Right lobe of liver (tissue), 6 donors: ENCODE results near the gene CIC. TPM values are rescaled to one million over a fixed set of nuclear protein-coding genes. Genes with fewer than 3 reads are reported as not detected.
A peak's percentile ranks its signal among the peaks of the same experiment; 100 is the strongest.

Source experiments
- ATAC-seq, 4 donors: fragments of 200-7000 bp; cut with Tn5 transposase; one replicate each; pipeline ENCODE4 v1.9.1; 2020; ENCODE audit warnings: mild to moderate bottlenecking in 4 of 4, moderate library complexity in 4 of 4
- DNase-seq, 3 donors: peaks; one replicate each; pipeline ENCODE4 v3.0.0-alpha.2; 2020
- H3K27ac ChIP-seq, 3 donors: fragments of 200-600 bp; one replicate each; pipeline ENCODE4 v1.8.0; 2022
- H3K27me3 ChIP-seq, 2 donors: fragments of 200-600 bp; one replicate each; pipeline ENCODE4 v1.8.0; 2022
- H3K36me3 ChIP-seq, 4 donors: fragments of 200-600 bp; sonication (generic) in 1 of 4; one replicate each; pipeline versions ENCODE4 v1.5.1 to v1.8.0; 2017 to 2022; ENCODE audit warnings: control low read depth in 1 of 4
- H3K4me1 ChIP-seq, 4 donors: fragments of 200-600 bp; sonication (generic) in 1 of 4; one replicate each; pipeline versions ENCODE4 v1.5.1 to v1.8.0; 2017 to 2022; ENCODE audit warnings: control low read depth in 1 of 4
- H3K4me3 ChIP-seq, 3 donors: fragments of 200-600 bp; one replicate each; pipeline ENCODE4 v1.8.0; 2022
- H3K9me3 ChIP-seq, 4 donors: fragments of 200-600 bp; sonication (generic) in 1 of 4; one replicate each; pipeline versions ENCODE4 v1.5.1 to v1.8.0; 2017 to 2022; ENCODE audit warnings: control low read depth in 1 of 4
- POLR2A ChIP-seq: fragments of 450-650 bp; IDR thresholded peaks from one replicate; pipeline ENCODE4 v1.6.1; 2017; ENCODE audit warnings: antibody characterized with exemption, mild to moderate bottlenecking
- WGBS: methylation state at CpG from one replicate; pipeline ENCODE4 v1.1.6; 2018; ENCODE audit warnings: low coverage, low lambda C conversion rate; ENCODE audit not compliant: insufficient coverage; ENCODE audit errors: missing lambda C conversion rate; 5-methylcytosine and 5-hydroxymethylcytosine counted together
- intact Hi-C, 2 donors: fragments of 100-400 bp; cut with DNase I; formaldehyde crosslinking; loops; one replicate each; pipeline versions ENCODE4 v1.11.2 to v1.14.1; 2022
- total RNA-seq, 6 experiments: library from RNA; depleted of rRNA in 2 of 6; stranded (reverse); fragments of >200 nt in 2 of 6; fragmentation: NEBNext Ultra II Directional in 3 of 6; extraction: Animal tissue kit (Norgen Biotek cat#: 25700) in 3 of 6; gene quantifications; one replicate each; pipeline versions ENCODE4 v1.1.0 to v1.2.4, GENCODE V29; 2016 to 2023
- TF ChIP-seq, protein P1 (sequence below), 4 donors: fragments of 200-600 bp in 3 of 4; fragments of 450-650 bp in 1 of 4; IDR thresholded peaks; one replicate each; pipeline versions ENCODE4 v1.5.1 to v1.8.0; 2016 to 2022; ENCODE audit warnings: antibody characterized with exemption in 4 of 4, mild to moderate bottlenecking in 2 of 4
- donor health status: DM: no; HTN: yes; CAD: no.
- donor health status: DM: no; HTN: no; CAD: no.
- donor health status: DM: no; HTN: no; CAD: no.
- donor health status: DM: no; HTN: yes; CAD: no.
- donor health status: DM: no; HTN: yes; CAD: no.

CIC gene
- total RNA-seq, 6 experiments from 2014 or later, result 19.9 to 53.6 (median 35.2) TPM

DNA sequence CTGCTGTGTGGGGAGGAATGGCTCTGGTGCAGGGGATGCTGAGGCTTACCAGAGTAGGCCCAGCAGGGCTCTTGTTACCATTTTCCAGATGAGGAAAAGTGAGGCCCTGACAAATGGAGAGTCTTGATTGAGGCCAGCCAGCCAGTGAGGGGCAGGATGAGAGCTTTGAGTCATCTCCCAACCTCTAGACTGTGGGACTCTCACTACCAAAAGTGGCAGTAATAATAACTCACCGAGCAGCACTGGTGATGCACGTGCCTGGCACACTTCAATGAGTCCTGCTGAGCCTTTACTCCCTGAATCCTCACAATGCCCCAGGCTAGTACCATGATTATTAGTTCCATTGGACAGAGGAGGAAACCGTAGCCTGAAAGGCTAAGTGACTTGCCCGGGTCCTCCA lies 7.8 kb downstream of the CIC start:
- Histone ChIP-seq H3K27ac (no peak overlapping the region), H3K4me3 (no peak overlapping the region), H3K27me3 (no peaks in the 10 kb centered on the region), H3K4me1 (peaks cover 0 to 37% (median 19%) of the 10 kb centered on the region in 4 donors), H3K9me3 (no peaks in the 10 kb centered on the region), H3K36me3 (peaks cover 0 to 25% (median 8%) of the 10 kb centered on the region in 4 donors)
- 71% methylated on average over 1 of the region's 4 CpGs for WGBS
- ATAC-seq (no peak), DNase-seq (no peak)
- no peak for TF ChIP-seq POLR2A
- TF ChIP-seq, protein P1, sequence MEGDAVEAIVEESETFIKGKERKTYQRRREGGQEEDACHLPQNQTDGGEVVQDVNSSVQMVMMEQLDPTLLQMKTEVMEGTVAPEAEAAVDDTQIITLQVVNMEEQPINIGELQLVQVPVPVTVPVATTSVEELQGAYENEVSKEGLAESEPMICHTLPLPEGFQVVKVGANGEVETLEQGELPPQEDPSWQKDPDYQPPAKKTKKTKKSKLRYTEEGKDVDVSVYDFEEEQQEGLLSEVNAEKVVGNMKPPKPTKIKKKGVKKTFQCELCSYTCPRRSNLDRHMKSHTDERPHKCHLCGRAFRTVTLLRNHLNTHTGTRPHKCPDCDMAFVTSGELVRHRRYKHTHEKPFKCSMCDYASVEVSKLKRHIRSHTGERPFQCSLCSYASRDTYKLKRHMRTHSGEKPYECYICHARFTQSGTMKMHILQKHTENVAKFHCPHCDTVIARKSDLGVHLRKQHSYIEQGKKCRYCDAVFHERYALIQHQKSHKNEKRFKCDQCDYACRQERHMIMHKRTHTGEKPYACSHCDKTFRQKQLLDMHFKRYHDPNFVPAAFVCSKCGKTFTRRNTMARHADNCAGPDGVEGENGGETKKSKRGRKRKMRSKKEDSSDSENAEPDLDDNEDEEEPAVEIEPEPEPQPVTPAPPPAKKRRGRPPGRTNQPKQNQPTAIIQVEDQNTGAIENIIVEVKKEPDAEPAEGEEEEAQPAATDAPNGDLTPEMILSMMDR (IDR thresholded peaks at IDR 0.05), result no peak
- intact Hi-C loops, result no loop called here

DNA sequence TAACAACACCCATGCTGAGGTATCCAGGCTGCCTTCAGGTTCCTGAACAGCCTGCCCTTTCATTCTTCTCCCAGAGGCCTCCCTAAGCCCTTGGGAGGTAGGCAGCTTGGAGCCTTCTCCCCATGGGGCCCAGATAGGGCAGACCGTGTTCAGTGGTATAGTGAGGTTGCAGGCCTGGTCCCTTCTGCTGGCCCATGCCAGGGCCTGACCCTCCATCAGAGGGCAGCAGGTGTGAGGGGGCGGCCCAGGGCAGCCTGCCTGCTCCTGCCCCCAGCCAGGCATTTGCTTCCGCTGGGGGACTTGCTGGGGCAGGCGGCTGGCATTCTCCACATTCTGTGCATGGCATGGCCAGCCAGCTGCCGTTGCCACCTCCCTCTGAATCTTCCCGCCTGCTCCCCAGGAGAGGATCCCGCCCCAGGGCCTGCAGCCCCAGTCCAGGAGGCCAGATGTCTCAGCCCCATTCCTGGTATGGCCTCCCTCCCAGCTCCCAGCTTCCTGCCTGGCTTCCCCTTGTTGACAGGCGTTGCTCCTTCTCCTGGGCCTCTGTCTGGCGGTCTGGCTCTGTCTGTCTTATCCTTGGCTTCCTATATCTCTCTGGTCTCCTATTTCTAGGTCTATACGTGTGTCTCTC lies 8.9 kb downstream of the CIC start:
- Histone ChIP-seq H3K4me3 (no peak overlapping the region), H3K4me1 (peaks cover 0 to 42% (median 19%) of the 10 kb centered on the region in 4 donors), H3K27ac (peak overlapping the region; percentile 33 to 47 (median 36)), H3K9me3 (no peaks in the 10 kb centered on the region), H3K27me3 (no peaks in the 10 kb centered on the region), H3K36me3 (peaks cover 0 to 15% (median 5%) of the 10 kb centered on the region in 4 donors)
- ATAC-seq (peak in 1 of 4 donors; percentile 0), DNase-seq (peak in 2 of 3 donors; percentile 35 to 61)
- WGBS, result 33% methylated on average over 5 of the region's 10 CpGs
- TF ChIP-seq, protein P1 (IDR thresholded peaks at IDR 0.05), result no peak
- TF ChIP-seq POLR2A, result no peak
- intact Hi-C loops, result no loop called here

DNA sequence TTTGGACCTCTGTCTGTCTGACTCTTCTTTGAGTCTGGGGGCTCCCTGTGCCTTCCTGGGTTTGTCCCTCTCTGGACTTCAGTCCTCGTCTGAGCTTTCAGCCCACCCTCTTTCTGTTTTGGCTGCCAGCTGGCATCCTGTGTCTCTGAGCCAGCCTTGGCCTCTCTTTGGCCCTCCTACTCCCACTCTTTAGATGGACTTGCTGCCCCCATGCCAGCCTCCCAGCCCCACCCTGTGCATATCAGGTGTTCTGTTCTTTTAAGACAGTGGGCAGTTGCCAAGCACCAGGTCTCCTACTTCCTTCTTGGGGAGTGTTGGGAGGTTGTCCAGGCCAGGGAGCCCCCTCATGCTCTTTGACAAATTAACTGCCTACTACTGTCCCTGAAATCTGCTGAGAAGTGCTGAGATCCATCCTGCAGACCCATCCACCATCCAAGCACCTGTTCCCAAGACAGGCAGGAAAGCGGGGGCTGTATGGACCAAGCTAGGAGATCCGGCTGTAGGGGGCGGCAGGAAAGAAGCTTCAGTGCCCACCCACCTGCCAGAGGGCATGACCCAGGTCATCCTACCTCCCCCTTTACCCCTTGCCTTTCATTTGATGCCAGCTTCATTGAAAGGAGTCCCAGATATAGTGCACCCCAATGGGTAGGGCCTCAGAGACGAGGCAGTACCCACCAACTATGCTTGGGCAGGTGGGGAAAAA lies 9.6 kb downstream of the CIC start:
- TF ChIP-seq, protein P1 (IDR thresholded peaks at IDR 0.05), result no peak
- TF ChIP-seq POLR2A, result no peak
- no peak for ATAC-seq
- WGBS, result 13% methylated on average over 1 of the region's 5 CpGs
- H3K36me3 ChIP-seq, result peaks cover 0 to 10% (median 1%) of the 10 kb centered on the region in 4 donors
- no peak overlapping the region for H3K4me3 ChIP-seq
- DNase-seq, result peak in 1 of 3 donors; percentile 32
- H3K9me3 ChIP-seq, result no peaks in the 10 kb centered on the region
- H3K27ac ChIP-seq, result peak overlapping the region; percentile 36 to 78 (median 47)
- no peaks in the 10 kb centered on the region for H3K27me3 ChIP-seq
- intact Hi-C loops, result no loop called here
- H3K4me1 ChIP-seq, result peaks cover 0 to 46% (median 19%) of the 10 kb centered on the region in 4 donors

DNA sequence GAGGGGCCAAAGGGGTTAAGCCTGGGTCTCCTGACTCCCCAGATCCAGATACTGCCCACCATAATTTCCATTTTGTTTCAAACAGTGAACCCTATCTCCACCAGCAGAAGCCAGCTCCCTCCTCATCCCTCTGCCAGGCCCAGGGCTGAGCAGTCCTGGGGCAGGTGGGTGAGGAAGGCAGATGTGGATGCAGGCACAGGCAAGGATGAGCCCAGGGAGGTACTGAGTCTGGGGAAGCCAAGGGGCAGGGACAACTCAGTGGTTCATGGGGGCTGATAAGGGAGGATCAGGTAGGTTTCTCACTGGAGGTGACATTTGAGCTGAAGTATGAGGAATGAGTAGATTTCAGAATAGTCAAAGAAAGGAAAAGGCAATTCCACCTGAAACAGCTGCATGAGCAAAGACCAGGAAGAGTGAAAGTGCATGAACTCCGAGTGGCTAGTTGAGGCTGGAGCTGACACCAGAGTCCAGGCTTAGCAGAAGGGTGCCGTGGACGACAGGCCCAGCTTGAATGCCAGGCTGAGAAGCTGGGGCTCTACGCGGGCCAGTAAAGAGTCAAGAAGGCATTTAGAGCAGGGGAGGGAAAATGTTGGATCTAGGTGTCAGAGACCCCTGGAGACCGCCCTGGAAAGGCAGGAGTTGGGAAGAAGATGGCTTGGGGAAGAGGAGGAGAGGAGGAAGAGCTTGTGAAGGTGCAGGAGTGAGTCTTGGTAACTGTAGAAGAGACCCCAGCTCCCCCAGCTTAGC lies 10.3 kb downstream of the CIC start:
- Histone ChIP-seq H3K27me3 (no peaks in the 10 kb centered on the region), H3K9me3 (no peaks in the 10 kb centered on the region), H3K36me3 (peaks cover 0 to 4% (median 0%) of the 10 kb centered on the region in 4 donors), H3K4me1 (peaks cover 0 to 46% (median 18%) of the 10 kb centered on the region in 4 donors), H3K4me3 (peak overlapping the region; percentile 73 to 82 (median 76)), H3K27ac (peak overlapping the region; percentile 66 to 87 (median 78))
- DNase-seq (no peak), ATAC-seq (no peak)
- WGBS, result 2% methylated on average over 6 of the region's 6 CpGs
- intact Hi-C loops, result no loop called here
- TF ChIP-seq, protein P1 (IDR thresholded peaks at IDR 0.05), result no peak
- no peak for TF ChIP-seq POLR2A
